Panc1 (cell line): Measurements from ENCODE around the gene STIP1. TPM values are rescaled to one million over a fixed set of nuclear protein-coding genes. Genes with fewer than 3 reads are reported as not detected.

ENCODE experiments used
- ATAC-seq: fragments of 200-7000 bp; cut with Tn5 transposase; 2 replicates; pipeline ENCODE4 v1.9.1; 2020; ENCODE audit warnings: mild to moderate bottlenecking, moderate library complexity
- BruUV-seq: library from RNA; stranded (reverse); fragments of 400-500 nt; replicated peaks from 2 replicates; lab custom pipeline; 2021; lab: Mats Ljungman, UMichigan
- CTCF ChIA-PET: fragments of 300-600 bp; sonication (Branson Sonifier 250); formaldehyde crosslinking; loops from one replicate; lab custom pipeline; 2022; ENCODE audit warnings: antibody characterized with exemption; lab: Charles Lee
- POLR2A ChIA-PET: fragments of 300-600 bp; sonication (Branson Sonifier 250); formaldehyde crosslinking; loops from one replicate; lab custom pipeline; 2022; ENCODE audit warnings: antibody characterized with exemption; lab: Charles Lee
- DNase-seq: peaks from one replicate; pipeline ENCODE4 v3.0.0-alpha.2; 2010; ENCODE audit warnings: low read depth, low spot score
- H3K27ac ChIP-seq: 2 replicates; pipeline ENCODE4 v1.5.1; 2011; ENCODE audit warnings: mild to moderate bottlenecking, low read length, inconsistent platforms
- H3K27me3 ChIP-seq: fragments of 200-500 bp; sonication (Bioruptor generic); 2 replicates; pipeline ENCODE4 v1.6.0; 2014; ENCODE audit warnings: low read length, inconsistent platforms; ENCODE audit not compliant: control insufficient read depth, insufficient read depth
- H3K36me3 ChIP-seq: fragments of 200-500 bp; sonication (Bioruptor generic); 2 replicates; pipeline ENCODE4 v1.5.1; 2014; ENCODE audit warnings: inconsistent platforms, mild to moderate bottlenecking, low read length, moderate library complexity; ENCODE audit not compliant: control insufficient read depth, insufficient read depth
- H3K4me1 ChIP-seq: 2 replicates; pipeline ENCODE4 v1.5.1; 2011; ENCODE audit warnings: inconsistent platforms, mild to moderate bottlenecking, low read length, moderate library complexity; ENCODE audit not compliant: control insufficient read depth, insufficient read depth
- H3K4me3 ChIP-seq, 2 experiments: 2 replicates each; pipeline ENCODE4 v1.5.1; 2011 to 2012; ENCODE audit warnings: low read depth in 2 of 2, low read length in 2 of 2, mild to moderate bottlenecking in 2 of 2, inconsistent platforms in 1 of 2, moderate library complexity in 1 of 2
- H3K9me3 ChIP-seq: fragments of 200-500 bp; sonication (Bioruptor generic); 2 replicates; pipeline ENCODE4 v1.5.1; 2014; ENCODE audit warnings: low read depth, mild to moderate bottlenecking, inconsistent platforms, low read length, moderate library complexity; ENCODE audit not compliant: control insufficient read depth, insufficient read depth
- CTCF ChIP-seq: fragments of 450-650 bp; IDR thresholded peaks from 2 replicates; pipeline ENCODE4 v1.5.1; 2017; ENCODE audit warnings: mild to moderate bottlenecking
- POLR2AphosphoS5 ChIP-seq: IDR thresholded peaks from 2 replicates; pipeline ENCODE4 v1.6.1; 2012; ENCODE audit warnings: mild to moderate bottlenecking, low read depth, low read length, moderate library complexity
- REST ChIP-seq, 2 experiments: IDR thresholded peaks; 2 replicates each; pipeline ENCODE4 v1.6.1; 2011 to 2012; ENCODE audit warnings: low read depth in 2 of 2, control low read depth in 1 of 2, low read length in 1 of 2, mild to moderate bottlenecking in 1 of 2, moderate library complexity in 1 of 2; ENCODE audit not compliant: insufficient read depth in 1 of 2
- SIN3A ChIP-seq: IDR thresholded peaks from 2 replicates; pipeline ENCODE4 v1.6.1; 2012; ENCODE audit warnings: low read depth, mild to moderate bottlenecking, low read length, moderate library complexity, borderline replicate concordance; ENCODE audit not compliant: insufficient read depth
- TCF7L2 ChIP-seq: IDR thresholded peaks from 2 replicates; pipeline ENCODE4 v1.6.1; 2011; ENCODE audit warnings: mild to moderate bottlenecking, low read depth, low read length, inconsistent platforms
- in situ Hi-C: cut with HindIII; loops from 2 replicates; pipeline ENCODE4 v1.10.0; 2016; ENCODE audit warnings: low sequenced_read_pairs, low pct_unique_long_range_greater_than_20kb
- intact Hi-C: fragments of 100-400 bp; cut with micrococcal nuclease; formaldehyde crosslinking; loops from one replicate; pipeline ENCODE4 v1.10.0; 2022; ENCODE audit not compliant: unreplicated experiment
- total RNA-seq: library from RNA; stranded (reverse); gene quantifications from one replicate; pipeline ENCODE4 v1.2.1, GENCODE V29; 2021; ENCODE audit not compliant: unreplicated experiment

The STIP1 gene
- total RNA-seq, 1 experiment from 2014 or later: 344 TPM

DNA sequence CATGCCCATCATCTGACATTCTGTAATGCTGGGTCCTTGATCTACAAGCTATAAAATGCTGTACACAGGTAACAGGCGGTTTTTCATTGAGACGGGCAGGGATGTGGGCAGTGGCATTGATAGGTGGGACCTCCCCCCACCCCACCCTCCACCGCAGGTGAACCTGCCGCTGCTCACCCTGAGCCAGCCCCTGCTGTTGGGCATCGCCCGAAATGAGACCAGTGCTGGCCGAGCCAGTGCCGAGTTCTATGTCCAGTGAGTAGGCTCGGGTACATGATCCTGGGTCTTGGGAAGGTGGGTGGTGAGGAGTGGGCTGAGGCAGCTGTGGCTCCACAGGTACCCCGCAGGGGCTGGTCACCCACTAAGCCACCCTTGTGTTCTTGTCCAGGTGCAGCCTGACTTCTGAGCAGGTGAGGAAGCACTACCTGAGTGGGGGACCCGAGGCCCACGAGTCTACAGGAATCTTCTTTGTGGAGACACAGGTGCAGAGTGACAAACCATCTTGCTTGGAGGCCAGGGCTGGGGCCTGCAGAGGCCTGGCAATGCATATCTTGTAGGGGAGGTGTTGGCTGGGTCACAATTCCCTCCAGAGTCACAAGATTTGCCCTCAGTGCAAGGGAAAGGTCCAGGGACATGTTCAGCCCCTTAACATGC is 43.2 kb downstream of the STIP1 start:
- CTCF ChIA-PET: no interaction called here

GRCh38 chr11:64229744-64230170 is 43.8 kb downstream of the STIP1 start:
- POLR2A ChIA-PET: interaction anchor here (0.5 to 1.0 kb wide), 5 partner anchors 13 to 1307 kb away, joined by 3 to 8 read pairs (median 4); no protein-coding TSS in a partner anchor
- peaks cover 46% of the 10 kb centered on the region for H3K4me1 ChIP-seq
- H3K9me3 ChIP-seq: no peaks in the 10 kb centered on the region
- intact Hi-C loops (no loop called here), in situ Hi-C loops (no loop called here)
- H3K27ac ChIP-seq: peak overlapping the region; percentile 87
- no TSS peak for BruUV-seq
- CTCF ChIA-PET: interaction anchor here (0.7 kb wide), 1 partner anchor 248 kb away, joined by 3 read pairs; no protein-coding TSS in a partner anchor
- no peak for ATAC-seq
- peaks cover 2% of the 10 kb centered on the region; the same call in 1 of the 2 replicates for H3K36me3 ChIP-seq
- DNase-seq: no peak
- peak overlapping the region; percentile 68 to 79 for H3K4me3 ChIP-seq
- no peaks in the 10 kb centered on the region for H3K27me3 ChIP-seq
- TF ChIP-seq CTCF: no peak
- TF ChIP-seq POLR2AphosphoS5: no peak
- TF ChIP-seq SIN3A: no peak
- no peak for TF ChIP-seq REST (IDR thresholded peaks at IDR 0.05; ENCODE audit: insufficient read depth in 1 of 2, low read depth in 2 of 2, low read length in 1 of 2)

More for the DNA sequence above, 43.2 kb downstream of the STIP1 start:
- peak overlapping the region in 1 of 2 experiments; percentile 79; a peak in 2 of 4 replicates for H3K4me3 ChIP-seq
- intact Hi-C loops (no loop called here), in situ Hi-C loops (no loop called here)
- H3K4me1 ChIP-seq: peaks cover 46% of the 10 kb centered on the region
- no peak for ATAC-seq
- H3K27me3 ChIP-seq: no peaks in the 10 kb centered on the region
- POLR2A ChIA-PET: interaction anchor here (0.5 to 1.0 kb wide), 3 partner anchors 12 to 436 kb away, joined by 3 to 8 read pairs (median 4); no protein-coding TSS in a partner anchor
- no peaks in the 10 kb centered on the region for H3K9me3 ChIP-seq
- TSS peak; percentile 70 for BruUV-seq
- TF ChIP-seq TCF7L2 (no peak), SIN3A (no peak), CTCF (no peak), POLR2AphosphoS5 (no peak), REST (IDR thresholded peaks at IDR 0.05; ENCODE audit: insufficient read depth in 1 of 2, low read depth in 2 of 2, low read length in 1 of 2) (no peak)
- DNase-seq: no peak
- peak overlapping the region; percentile 87 for H3K27ac ChIP-seq
- peaks cover 2% of the 10 kb centered on the region; the same call in 1 of the 2 replicates for H3K36me3 ChIP-seq
